GM06990 (cell line): Measurements from ENCODE around the gene GNAS.

Experiments
- DNase-seq: peaks from one replicate; pipeline ENCODE4 v3.0.0-alpha.2; 2011; ENCODE audit not compliant: insufficient read length; ENCODE audit errors: extremely low read depth
- H3K27me3 ChIP-seq: replicated peaks from 2 replicates; pipeline ENCODE4 v1.6.0; 2011; ENCODE audit warnings: low read length; ENCODE audit not compliant: control insufficient read depth, insufficient read depth
- H3K36me3 ChIP-seq: 2 replicates; pipeline ENCODE4 v1.5.1; 2011; ENCODE audit warnings: low read length; ENCODE audit not compliant: control insufficient read depth, insufficient read depth
- H3K4me3 ChIP-seq: replicated peaks from 2 replicates; pipeline ENCODE4 v1.5.1; 2011; ENCODE audit warnings: low read depth, mild to moderate bottlenecking, control low read depth, low read length
- CTCF ChIP-seq: IDR thresholded peaks from 2 replicates; pipeline ENCODE4 v1.5.1; 2011; ENCODE audit warnings: low read length, control low read depth, mild to moderate bottlenecking, inconsistent platforms; ENCODE audit not compliant: insufficient read depth, poor library complexity, severe bottlenecking

Gene GNAS

GRCh38 chr20:58843128-58843556 lies 9.4 kb upstream of the GNAS start:
- no peaks in the 10 kb centered on the region for H3K36me3 ChIP-seq
- TF ChIP-seq CTCF: no peak
- H3K4me3 ChIP-seq: no peak overlapping the region
- no peaks in the 10 kb centered on the region; the same call in none of the 2 replicates for H3K27me3 ChIP-seq
- no peak for DNase-seq

GRCh38 chr20:58845706-58846105 lies 6.8 kb upstream of the GNAS start:
- TF ChIP-seq CTCF: no peak
- DNase-seq: no peak
- Histone ChIP-seq H3K27me3 (no peaks in the 10 kb centered on the region; the same call in 1 of the 2 replicates), H3K4me3 (no peak overlapping the region), H3K36me3 (no peaks in the 10 kb centered on the region)

GRCh38 chr20:58847463-58847862 lies 5.1 kb upstream of the GNAS start:
- Histone ChIP-seq H3K4me3 (no peak overlapping the region), H3K36me3 (no peaks in the 10 kb centered on the region), H3K27me3 (no peaks in the 10 kb centered on the region; the same call in 1 of the 2 replicates)
- no peak for DNase-seq
- no peak for TF ChIP-seq CTCF

- DNase-seq: peak; percentile 88
- peak; percentile 8 for TF ChIP-seq CTCF
- Histone ChIP-seq H3K4me3 (peak within 1 kb of the TSS; percentile 74), H3K36me3 (no peaks in the 10 kb centered on the region), H3K27me3 (no peaks in the 10 kb centered on the region; the same call in 1 of the 2 replicates)
These were observed 1.8 kb upstream of the GNAS start, which contains the start of gene GNAS-AS1 for GRCh38 chr20:58850693-58851174. Gene GNAS-AS1, minus strand, starts transcription at chr20:58850902.

GRCh38 chr20:58851221-58851968 lies 1.1 kb upstream of the GNAS start:
- Histone ChIP-seq H3K27me3 (no peaks in the 10 kb centered on the region; the same call in none of the 2 replicates), H3K36me3 (no peaks in the 10 kb centered on the region), H3K4me3 (peak overlapping the region; percentile 74)
- no peak for TF ChIP-seq CTCF
- DNase-seq: peak; percentile 23
